ENCODE data around the gene MAGEA4.

- TF ChIP-seq EGR1 (IDR thresholded peaks at IDR 0.05; ENCODE audit: borderline replicate concordance, low read depth, low read length) (no peak), SRF (IDR thresholded peaks at IDR 0.05; ENCODE audit: low read depth, low read length) (no peak), POLR2AphosphoS5 (IDR thresholded peaks at IDR 0.05; ENCODE audit: low read depth, low read length) (no peak), HDAC2 (IDR thresholded peaks at IDR 0.05; ENCODE audit: borderline replicate concordance in 1 of 2, low read depth in 2 of 2, low read length in 2 of 2) (no peak), GTF2F1 (IDR thresholded peaks at IDR 0.05; ENCODE audit: borderline replicate concordance, low read depth, low read length) (no peak), JUND (IDR thresholded peaks at IDR 0.05; ENCODE audit: low read length) (no peak)
- TF ChIP-seq, protein P1, sequence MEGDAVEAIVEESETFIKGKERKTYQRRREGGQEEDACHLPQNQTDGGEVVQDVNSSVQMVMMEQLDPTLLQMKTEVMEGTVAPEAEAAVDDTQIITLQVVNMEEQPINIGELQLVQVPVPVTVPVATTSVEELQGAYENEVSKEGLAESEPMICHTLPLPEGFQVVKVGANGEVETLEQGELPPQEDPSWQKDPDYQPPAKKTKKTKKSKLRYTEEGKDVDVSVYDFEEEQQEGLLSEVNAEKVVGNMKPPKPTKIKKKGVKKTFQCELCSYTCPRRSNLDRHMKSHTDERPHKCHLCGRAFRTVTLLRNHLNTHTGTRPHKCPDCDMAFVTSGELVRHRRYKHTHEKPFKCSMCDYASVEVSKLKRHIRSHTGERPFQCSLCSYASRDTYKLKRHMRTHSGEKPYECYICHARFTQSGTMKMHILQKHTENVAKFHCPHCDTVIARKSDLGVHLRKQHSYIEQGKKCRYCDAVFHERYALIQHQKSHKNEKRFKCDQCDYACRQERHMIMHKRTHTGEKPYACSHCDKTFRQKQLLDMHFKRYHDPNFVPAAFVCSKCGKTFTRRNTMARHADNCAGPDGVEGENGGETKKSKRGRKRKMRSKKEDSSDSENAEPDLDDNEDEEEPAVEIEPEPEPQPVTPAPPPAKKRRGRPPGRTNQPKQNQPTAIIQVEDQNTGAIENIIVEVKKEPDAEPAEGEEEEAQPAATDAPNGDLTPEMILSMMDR (IDR thresholded peaks at IDR 0.05; ENCODE audit: control extremely low read depth in 1 of 3, insufficient read depth in 1 of 3, low read depth in 1 of 3, low read length in 3 of 3): no peak
Observed at GRCh38 chrX:151871244-151871643, 41.4 kb upstream of the MAGEA4 start.
